22Rv1 (cell line): ENCODE results near the gene CMSS1.

Experiments
- H3K27ac ChIP-seq: fragments of 450-650 bp; 2 replicates; pipeline ENCODE4 v1.5.1; 2017
- ZFX ChIP-seq: fragments of 450-650 bp; IDR thresholded peaks from 2 replicates; pipeline ENCODE4 v1.6.1; 2017; ENCODE audit warnings: antibody characterized with exemption, borderline replicate concordance
- TF ChIP-seq, protein P1 (sequence below): fragments of 450-650 bp; IDR thresholded peaks from 2 replicates; pipeline ENCODE4 v1.5.1; 2017; ENCODE audit warnings: mild to moderate bottlenecking

Gene CMSS1

DNA sequence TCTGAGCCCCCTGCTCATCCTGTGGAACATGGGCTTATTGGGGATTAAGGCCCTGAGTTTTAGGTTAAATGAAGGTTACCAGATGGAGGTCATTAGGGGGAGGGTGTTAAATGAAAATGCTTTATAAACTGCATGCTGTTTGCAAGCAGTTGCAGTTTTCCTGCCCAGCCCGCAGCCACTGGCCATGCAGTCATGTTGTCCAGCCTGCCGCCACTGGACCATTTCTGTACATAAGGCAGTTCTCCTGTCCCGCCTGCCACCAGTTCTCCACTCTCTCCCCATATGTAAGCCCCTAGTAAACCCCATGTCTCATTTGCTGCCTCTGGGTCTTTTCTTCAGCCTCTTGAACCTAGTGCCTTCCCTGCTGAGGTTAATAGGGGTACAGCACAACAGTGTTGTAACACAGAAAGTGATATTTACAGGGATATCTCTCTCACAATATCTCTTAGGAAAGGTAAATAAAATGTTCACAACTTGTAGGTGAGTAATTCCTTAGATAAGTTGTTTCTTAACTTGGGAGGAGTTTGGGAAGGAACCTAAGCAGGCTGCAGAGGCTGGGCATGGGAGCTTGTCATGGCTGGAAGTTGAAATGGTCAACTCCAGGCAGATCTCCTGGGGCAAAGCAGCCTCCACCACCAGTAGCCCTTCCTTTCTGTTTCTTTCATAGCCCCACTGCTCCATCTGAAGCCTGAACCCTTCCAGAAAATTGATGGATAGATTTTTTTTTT lies 148.2 kb downstream of the CMSS1 start:
- TF ChIP-seq, protein P1, sequence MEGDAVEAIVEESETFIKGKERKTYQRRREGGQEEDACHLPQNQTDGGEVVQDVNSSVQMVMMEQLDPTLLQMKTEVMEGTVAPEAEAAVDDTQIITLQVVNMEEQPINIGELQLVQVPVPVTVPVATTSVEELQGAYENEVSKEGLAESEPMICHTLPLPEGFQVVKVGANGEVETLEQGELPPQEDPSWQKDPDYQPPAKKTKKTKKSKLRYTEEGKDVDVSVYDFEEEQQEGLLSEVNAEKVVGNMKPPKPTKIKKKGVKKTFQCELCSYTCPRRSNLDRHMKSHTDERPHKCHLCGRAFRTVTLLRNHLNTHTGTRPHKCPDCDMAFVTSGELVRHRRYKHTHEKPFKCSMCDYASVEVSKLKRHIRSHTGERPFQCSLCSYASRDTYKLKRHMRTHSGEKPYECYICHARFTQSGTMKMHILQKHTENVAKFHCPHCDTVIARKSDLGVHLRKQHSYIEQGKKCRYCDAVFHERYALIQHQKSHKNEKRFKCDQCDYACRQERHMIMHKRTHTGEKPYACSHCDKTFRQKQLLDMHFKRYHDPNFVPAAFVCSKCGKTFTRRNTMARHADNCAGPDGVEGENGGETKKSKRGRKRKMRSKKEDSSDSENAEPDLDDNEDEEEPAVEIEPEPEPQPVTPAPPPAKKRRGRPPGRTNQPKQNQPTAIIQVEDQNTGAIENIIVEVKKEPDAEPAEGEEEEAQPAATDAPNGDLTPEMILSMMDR, result no peak
- no peak for TF ChIP-seq ZFX
- H3K27ac ChIP-seq, result no peak overlapping the region

DNA sequence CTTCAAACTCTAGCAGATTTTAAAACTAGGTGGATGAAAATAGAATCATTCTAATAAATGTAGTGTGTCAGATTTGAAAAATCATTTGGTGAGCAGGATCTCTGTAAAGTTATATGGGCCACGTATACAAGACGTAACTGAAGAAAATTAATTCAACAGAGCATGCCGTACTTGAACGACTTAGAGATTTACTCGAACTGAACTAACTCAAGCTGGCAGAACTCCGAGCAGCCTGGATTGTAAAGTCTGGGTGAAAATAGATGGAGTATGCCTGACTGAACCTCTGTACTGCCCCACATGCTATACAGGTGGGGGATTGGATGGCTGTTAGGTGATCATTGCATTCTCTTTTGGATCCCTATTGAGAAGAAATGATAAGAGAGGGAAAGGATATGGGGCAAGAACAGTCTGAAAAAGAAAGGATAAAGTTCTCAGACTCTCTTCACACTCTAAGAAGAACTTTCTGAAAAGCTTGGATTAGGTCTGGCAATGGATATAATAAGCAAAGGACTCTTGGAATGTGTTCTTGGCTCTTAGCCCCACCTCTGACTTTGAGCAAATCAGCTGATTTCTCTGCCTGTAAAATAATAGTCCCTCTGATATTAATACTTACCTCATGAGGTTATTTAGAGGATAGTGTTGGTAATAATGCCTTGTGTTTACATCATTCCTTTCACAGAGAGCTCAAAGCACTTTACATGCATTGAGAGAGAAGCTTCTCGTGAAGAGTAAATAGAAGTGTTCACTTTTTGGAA lies 149.2 kb downstream of the CMSS1 start:
- no peak overlapping the region for H3K27ac ChIP-seq
- TF ChIP-seq, protein P1, result no peak
- no peak for TF ChIP-seq ZFX

- no peak overlapping the region for H3K27ac ChIP-seq
- TF ChIP-seq ZFX, result no peak
- TF ChIP-seq, protein P1, result no peak
Measured at GRCh38 chr3:99967796-99968195, 150.1 kb downstream of the CMSS1 start.

DNA sequence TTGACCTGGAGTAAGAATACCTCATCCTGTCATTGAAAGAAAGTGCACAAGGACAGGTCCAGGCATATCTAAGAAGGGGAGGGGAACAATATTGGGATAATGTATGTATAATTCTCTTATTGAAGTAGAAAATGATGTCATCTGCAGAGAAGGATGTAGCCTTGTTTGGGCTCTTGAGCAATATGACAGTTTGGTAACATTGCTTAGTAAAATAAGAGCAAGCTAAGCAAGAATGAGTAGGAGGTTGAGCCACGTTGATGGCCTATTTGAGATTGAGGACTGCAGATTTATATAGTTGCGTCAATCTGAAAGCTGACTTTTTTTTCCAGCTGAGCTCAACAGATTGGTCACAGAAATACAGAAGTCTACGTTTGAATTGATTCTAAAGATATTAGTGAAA lies 151.5 kb downstream of the CMSS1 start:
- TF ChIP-seq ZFX, result no peak
- TF ChIP-seq, protein P1, result no peak
- no peak overlapping the region for H3K27ac ChIP-seq

GRCh38 chr3:99970198-99970597 lies 152.5 kb downstream of the CMSS1 start:
- H3K27ac ChIP-seq, result no peak overlapping the region
- TF ChIP-seq, protein P1, result no peak
- TF ChIP-seq ZFX, result no peak

DNA sequence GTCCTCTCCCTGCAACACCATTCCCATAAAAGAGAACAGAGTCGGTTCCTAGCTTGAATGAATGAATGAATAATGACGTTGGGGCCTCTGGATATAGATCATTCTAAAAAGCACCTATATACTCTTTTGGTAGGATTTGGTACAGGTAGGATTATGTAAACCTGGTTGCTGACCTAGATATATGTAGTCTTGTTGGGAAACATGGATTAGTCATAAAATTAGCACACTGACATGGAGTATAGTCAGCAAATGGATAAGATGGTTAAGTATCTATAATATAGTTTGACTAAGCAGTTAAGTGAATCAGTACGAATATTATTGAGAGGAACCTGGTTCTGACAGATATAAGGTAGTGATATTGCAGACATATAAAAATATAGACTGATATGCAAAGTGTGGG lies 154.1 kb downstream of the CMSS1 start:
- no peak for TF ChIP-seq ZFX
- TF ChIP-seq, protein P1, result no peak

More for the DNA sequence above, 154.1 kb downstream of the CMSS1 start:
- no peak overlapping the region for H3K27ac ChIP-seq
